SK-N-SH (cell line): ENCODE data around the gene ADAMTS9. TPM values are rescaled to one million over a fixed set of nuclear protein-coding genes. Genes with fewer than 3 reads are reported as not detected.

Source experiments
- CTCF ChIA-PET: fragments of 300-600, 350-600 bp; formaldehyde crosslinking; extraction: SDS; loops from one replicate; lab custom pipeline; 2021; lab: Yijun Ruan, JAX
- POLR2A ChIA-PET: fragments of 350-600 bp; sonication (Branson Sonifier 250); formaldehyde crosslinking; extraction: SDS; loops from one replicate; lab custom pipeline; 2020; ENCODE audit warnings: antibody characterized with exemption, inconsistent platforms; lab: Yijun Ruan, JAX
- DNase-seq: peaks from one replicate; pipeline ENCODE4 v3.0.0; 2012
- H2AFZ ChIP-seq: fragments of 200-600 bp; sonication (generic); 2 replicates; pipeline ENCODE4 v1.8.1; 2016; ENCODE audit warnings: antibody characterized with exemption, mild to moderate bottlenecking, low read depth
- H3F3A ChIP-seq: fragments of 200-600 bp; sonication (generic); replicated peaks from 2 replicates; pipeline ENCODE3; 2016; ENCODE audit warnings: antibody characterized with exemption, mild to moderate bottlenecking; ENCODE audit not compliant: insufficient read depth
- H3K27ac ChIP-seq, 2 experiments: fragments of 200-500 bp in 1 of 2; fragments of 200-600 bp in 1 of 2; sonication (Bioruptor generic) in 1 of 2; sonication (generic), shearing (Covaris generic) in 1 of 2; 2 replicates each; pipeline versions ENCODE4 v1.5.1 to v1.6.1; 2014 to 2016; ENCODE audit warnings: low read depth in 2 of 2, inconsistent platforms in 1 of 2, low read length in 1 of 2, mild to moderate bottlenecking in 1 of 2, mixed read lengths in 1 of 2
- H3K27me3 ChIP-seq: fragments of 200-600 bp; sonication (generic), shearing (Covaris generic); 2 replicates; pipeline ENCODE4 v1.6.1; 2016; ENCODE audit warnings: mixed run types; ENCODE audit not compliant: insufficient read depth
- H3K36me3 ChIP-seq, 2 experiments: fragments of 200-500 bp in 1 of 2; fragments of 200-600 bp in 1 of 2; sonication (Bioruptor generic) in 1 of 2; sonication (generic) in 1 of 2; replicated peaks in 1 of 2; 2 replicates each; pipeline versions ENCODE3 to v1.5.1; 2014 to 2016; ENCODE audit warnings: low read length in 1 of 2, mild to moderate bottlenecking in 1 of 2; ENCODE audit not compliant: insufficient read depth in 2 of 2, control insufficient read depth in 1 of 2
- H3K4me1 ChIP-seq, 2 experiments: fragments of 200-500 bp in 1 of 2; fragments of 200-600 bp in 1 of 2; sonication (Bioruptor generic) in 1 of 2; sonication (generic), shearing (Covaris generic) in 1 of 2; 2 replicates each; pipeline versions ENCODE4 v1.5.1 to v1.6.1; 2014 to 2016; ENCODE audit warnings: low read depth in 1 of 2, low read length in 1 of 2, mixed run types in 1 of 2; ENCODE audit not compliant: insufficient read depth in 2 of 2, control insufficient read depth in 1 of 2
- H3K4me2 ChIP-seq: fragments of 200-600 bp; sonication (generic), shearing (Covaris generic); 2 replicates; pipeline ENCODE4 v1.6.1; 2017; ENCODE audit warnings: mixed run types
- H3K4me3 ChIP-seq, 2 experiments: fragments of 200-500 bp in 1 of 2; fragments of 200-600 bp in 1 of 2; sonication (Bioruptor generic) in 1 of 2; sonication (generic), shearing (Covaris generic) in 1 of 2; 2 replicates each; pipeline versions ENCODE4 v1.5.1 to v1.8.1; 2014 to 2016; ENCODE audit warnings: low read depth in 2 of 2, inconsistent platforms in 1 of 2, low read length in 1 of 2, mild to moderate bottlenecking in 1 of 2, mixed read lengths in 1 of 2, moderate library complexity in 1 of 2
- H3K79me2 ChIP-seq: fragments of 200-600 bp; sonication (generic); 2 replicates; pipeline ENCODE4 v1.8.1; 2017; ENCODE audit warnings: mild to moderate bottlenecking; ENCODE audit not compliant: insufficient read depth
- H3K9ac ChIP-seq: fragments of 200-600 bp; sonication (generic); 2 replicates; pipeline ENCODE4 v1.6.1; 2017; ENCODE audit warnings: mixed run types
- H3K9me2 ChIP-seq: fragments of 200-600 bp; sonication (generic); 2 replicates; pipeline ENCODE4 v1.6.1; 2017; ENCODE audit warnings: mixed run types
- H3K9me3 ChIP-seq: fragments of 200-600 bp; sonication (generic); 2 replicates; pipeline ENCODE4 v1.6.1; 2017; ENCODE audit warnings: mixed run types, mild to moderate bottlenecking, moderate library complexity
- H4K20me1 ChIP-seq: fragments of 200-600 bp; sonication (generic); 2 replicates; pipeline ENCODE4 v1.6.1; 2017; ENCODE audit warnings: mild to moderate bottlenecking, mixed run types; ENCODE audit not compliant: insufficient read depth
- ELF1 ChIP-seq: IDR thresholded peaks from 2 replicates; pipeline ENCODE4 v1.4.0; 2012
- EP300 ChIP-seq, 2 experiments: IDR thresholded peaks; 2 replicates each; pipeline versions ENCODE4 v1.4.0 to v1.6.1; 2012; ENCODE audit warnings: borderline replicate concordance in 1 of 2, low read depth in 1 of 2, low read length in 1 of 2
- FOSL2 ChIP-seq: IDR thresholded peaks from 2 replicates; pipeline ENCODE4 v1.4.0; 2012; ENCODE audit warnings: low read depth, mild to moderate bottlenecking, moderate library complexity, borderline replicate concordance
- FOXJ3 ChIP-seq: sonication (generic); formaldehyde crosslinking; IDR thresholded peaks from 2 replicates; pipeline ENCODE4 v1.5.1; 2020; ENCODE audit warnings: mild to moderate bottlenecking, missing genetic modification reagents
- JUND ChIP-seq: IDR thresholded peaks from 2 replicates; pipeline ENCODE4 v1.4.0; 2012
- MEF2A ChIP-seq: IDR thresholded peaks from 2 replicates; pipeline ENCODE4 v1.4.0; 2012; ENCODE audit warnings: low read depth, borderline replicate concordance
- MXI1 ChIP-seq: IDR thresholded peaks from 2 replicates; pipeline ENCODE4 v1.6.1; 2012; ENCODE audit warnings: mild to moderate bottlenecking, low read depth, low read length, improper control_type of control experiment
- NFIC ChIP-seq: IDR thresholded peaks from 2 replicates; pipeline ENCODE4 v1.4.0; 2012; ENCODE audit warnings: borderline replicate concordance
- PBX3 ChIP-seq: IDR thresholded peaks from 2 replicates; pipeline ENCODE4; 2012
- POLR2AphosphoS5 ChIP-seq: IDR thresholded peaks from 2 replicates; pipeline ENCODE4 v1.6.1; 2012; ENCODE audit warnings: low read depth, low read length
- RCOR1 ChIP-seq: fragments of 150-350 bp; IDR thresholded peaks from 2 replicates; pipeline ENCODE4 v1.6.1; 2017; ENCODE audit warnings: antibody characterized with exemption, low read length
- RXRA ChIP-seq: IDR thresholded peaks from 2 replicates; pipeline ENCODE4 v1.4.0; 2012; ENCODE audit warnings: low read depth, mild to moderate bottlenecking, borderline replicate concordance
- SIN3A ChIP-seq: IDR thresholded peaks from 2 replicates; pipeline ENCODE4 v1.6.1; 2012; ENCODE audit warnings: low read depth, mild to moderate bottlenecking, low read length, moderate library complexity, borderline replicate concordance
- TAF1 ChIP-seq: IDR thresholded peaks from 2 replicates; pipeline ENCODE4 v1.6.1; 2012; ENCODE audit warnings: low read depth, mild to moderate bottlenecking, low read length, moderate library complexity, borderline replicate concordance
- TCF12 ChIP-seq: IDR thresholded peaks from 2 replicates; pipeline ENCODE4 v1.4.0; 2012
- YY1 ChIP-seq: IDR thresholded peaks from 2 replicates; pipeline ENCODE4 v1.4.0; 2012; ENCODE audit warnings: low read depth, mild to moderate bottlenecking
- WGBS: methylation state at CpG from one replicate; pipeline ENCODE4 v1.1.6; 2017; ENCODE audit warnings: low lambda C conversion rate; 5-methylcytosine and 5-hydroxymethylcytosine counted together
- polyA plus RNA-seq, 3 experiments: library from polyadenylated mRNA; depleted of rRNA; stranded (reverse); fragments of >200 nt; gene quantifications; 2 replicates each; pipeline ENCODE4 v1.2.3, GENCODE V29; 2012
- TF ChIP-seq, protein P1 (sequence below): IDR thresholded peaks from 2 replicates; pipeline ENCODE4 v1.4.0; 2012; ENCODE audit warnings: low read depth, borderline replicate concordance
- TF ChIP-seq, protein P2 (sequence below): fragments of 150-350 bp; IDR thresholded peaks from 2 replicates; pipeline ENCODE4 v1.6.1; 2016; ENCODE audit warnings: mild to moderate bottlenecking, low read depth, low read length
- TF ChIP-seq, protein P3 (sequence below): fragments of 200-600 bp; sonication (generic); IDR thresholded peaks from 2 replicates; pipeline ENCODE4 v1.6.1; 2017; ENCODE audit warnings: antibody characterized with exemption, mild to moderate bottlenecking, moderate library complexity

Gene ADAMTS9
- polyA plus RNA-seq, 1 of the 3 experiments (the other 2 are of a cell fraction) = 4.1 TPM

- peak overlapping the region in 1 of 2 experiments; percentile 79; a peak in 1 of 4 replicates for H3K27ac ChIP-seq
- ChIA-PET POLR2A (no interaction called here), CTCF (interaction anchor here (0.7 to 1.4 kb wide), 2 partner anchors 134 to 733 kb away, joined by 3 read pairs; no protein-coding TSS in a partner anchor)
- H3K27me3 ChIP-seq = no peaks in the 10 kb centered on the region
- H3K9ac ChIP-seq = no peak overlapping the region
- H3K4me1 ChIP-seq = peaks cover 0 to 28% of the 10 kb centered on the region in 2 experiments; a peak in 2 of 4 replicates
- TF ChIP-seq MEF2A (no peak), RXRA (no peak)
- TF ChIP-seq, all 33 proteins: peak for 0
- Histone ChIP-seq H3K79me2 (peaks cover 13% of the 10 kb centered on the region; the same call in 1 of the 2 replicates), H3K9me3 (no peaks in the 10 kb centered on the region), H3F3A (no peaks in the 10 kb centered on the region), H3K9me2 (no peaks in the 10 kb centered on the region), H4K20me1 (no peaks in the 10 kb centered on the region), H2AFZ (no peak overlapping the region), H3K4me3 (no peak overlapping the region), H3K36me3 (peaks cover 22 to 42% of the 10 kb centered on the region in 2 experiments), H3K4me2 (no peak overlapping the region)
- 89% methylated on average over 5 of the region's 6 CpGs for WGBS
- no peak for DNase-seq
Measured at GRCh38 chr3:64667138-64667537, 20.7 kb downstream of the ADAMTS9 start.

- Histone ChIP-seq H4K20me1 (no peaks in the 10 kb centered on the region), H3K4me1 (peaks cover 0 to 28% of the 10 kb centered on the region in 2 experiments; a peak in 2 of 4 replicates), H3K27ac (peak overlapping the region in 1 of 2 experiments; percentile 24; a peak in 2 of 4 replicates), H3K9me3 (no peaks in the 10 kb centered on the region), H3K4me2 (no peak overlapping the region), H3K9me2 (no peaks in the 10 kb centered on the region), H3F3A (no peaks in the 10 kb centered on the region), H2AFZ (peak overlapping the region; percentile 23; the same call in 1 of the 2 replicates), H3K9ac (no peak overlapping the region), H3K36me3 (peaks cover 25 to 42% of the 10 kb centered on the region in 2 experiments), H3K79me2 (peaks cover 6% of the 10 kb centered on the region; the same call in 1 of the 2 replicates), H3K4me3 (no peak overlapping the region), H3K27me3 (no peaks in the 10 kb centered on the region)
- POLR2A ChIA-PET = no interaction called here
- TF ChIP-seq FOSL2 (no peak), TAF1 (no peak), EP300 (IDR thresholded peaks at IDR 0.05; ENCODE audit: borderline replicate concordance in 1 of 2, low read depth in 1 of 2, low read length in 1 of 2) (no peak), MXI1 (no peak), SIN3A (no peak), PBX3 (no peak), JUND (no peak), YY1 (no peak), MEF2A (no peak), NFIC (no peak), ELF1 (no peak), TCF12 (no peak), POLR2AphosphoS5 (no peak), RCOR1 (no peak), FOXJ3 (CRISPR knock-in tag) (no peak)
- TF ChIP-seq, protein P1, sequence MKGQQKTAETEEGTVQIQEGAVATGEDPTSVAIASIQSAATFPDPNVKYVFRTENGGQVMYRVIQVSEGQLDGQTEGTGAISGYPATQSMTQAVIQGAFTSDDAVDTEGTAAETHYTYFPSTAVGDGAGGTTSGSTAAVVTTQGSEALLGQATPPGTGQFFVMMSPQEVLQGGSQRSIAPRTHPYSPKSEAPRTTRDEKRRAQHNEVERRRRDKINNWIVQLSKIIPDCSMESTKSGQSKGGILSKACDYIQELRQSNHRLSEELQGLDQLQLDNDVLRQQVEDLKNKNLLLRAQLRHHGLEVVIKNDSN = no peak
- TF ChIP-seq, protein P2, sequence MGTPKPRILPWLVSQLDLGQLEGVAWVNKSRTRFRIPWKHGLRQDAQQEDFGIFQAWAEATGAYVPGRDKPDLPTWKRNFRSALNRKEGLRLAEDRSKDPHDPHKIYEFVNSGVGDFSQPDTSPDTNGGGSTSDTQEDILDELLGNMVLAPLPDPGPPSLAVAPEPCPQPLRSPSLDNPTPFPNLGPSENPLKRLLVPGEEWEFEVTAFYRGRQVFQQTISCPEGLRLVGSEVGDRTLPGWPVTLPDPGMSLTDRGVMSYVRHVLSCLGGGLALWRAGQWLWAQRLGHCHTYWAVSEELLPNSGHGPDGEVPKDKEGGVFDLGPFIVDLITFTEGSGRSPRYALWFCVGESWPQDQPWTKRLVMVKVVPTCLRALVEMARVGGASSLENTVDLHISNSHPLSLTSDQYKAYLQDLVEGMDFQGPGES = no peak
- TF ChIP-seq, protein P3, sequence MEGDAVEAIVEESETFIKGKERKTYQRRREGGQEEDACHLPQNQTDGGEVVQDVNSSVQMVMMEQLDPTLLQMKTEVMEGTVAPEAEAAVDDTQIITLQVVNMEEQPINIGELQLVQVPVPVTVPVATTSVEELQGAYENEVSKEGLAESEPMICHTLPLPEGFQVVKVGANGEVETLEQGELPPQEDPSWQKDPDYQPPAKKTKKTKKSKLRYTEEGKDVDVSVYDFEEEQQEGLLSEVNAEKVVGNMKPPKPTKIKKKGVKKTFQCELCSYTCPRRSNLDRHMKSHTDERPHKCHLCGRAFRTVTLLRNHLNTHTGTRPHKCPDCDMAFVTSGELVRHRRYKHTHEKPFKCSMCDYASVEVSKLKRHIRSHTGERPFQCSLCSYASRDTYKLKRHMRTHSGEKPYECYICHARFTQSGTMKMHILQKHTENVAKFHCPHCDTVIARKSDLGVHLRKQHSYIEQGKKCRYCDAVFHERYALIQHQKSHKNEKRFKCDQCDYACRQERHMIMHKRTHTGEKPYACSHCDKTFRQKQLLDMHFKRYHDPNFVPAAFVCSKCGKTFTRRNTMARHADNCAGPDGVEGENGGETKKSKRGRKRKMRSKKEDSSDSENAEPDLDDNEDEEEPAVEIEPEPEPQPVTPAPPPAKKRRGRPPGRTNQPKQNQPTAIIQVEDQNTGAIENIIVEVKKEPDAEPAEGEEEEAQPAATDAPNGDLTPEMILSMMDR = no peak
- 66% methylated on average over 4 of the region's 4 CpGs for WGBS
- no peak for DNase-seq
- CTCF ChIA-PET = interaction anchor here (0.7 to 0.9 kb wide), 2 partner anchors 115 to 133 kb away, joined by 3 read pairs; no protein-coding TSS in a partner anchor
Measured at GRCh38 chr3:64666171-64666588, 21.6 kb downstream of the ADAMTS9 start.
